GM12873 (cell line): ENCODE data around the gene PADI3.

Experiments
- CTCF ChIP-seq: IDR thresholded peaks from 2 replicates; pipeline ENCODE4 v1.5.1; 2012; ENCODE audit warnings: low read depth, mild to moderate bottlenecking, moderate library complexity, low read length, control low read depth; ENCODE audit not compliant: insufficient read depth; ENCODE audit errors: missing control alignments

The PADI3 gene

GRCh38 chr1:17276568-17276967, 27.7 kb downstream of the PADI3 start:
- no peak for TF ChIP-seq CTCF

- no peak for TF ChIP-seq CTCF
These were observed 28.7 kb downstream of the PADI3 start for GRCh38 chr1:17277511-17278159.

GRCh38 chr1:17278996-17279830, 30.3 kb downstream of the PADI3 start:
- TF ChIP-seq CTCF = no peak

- TF ChIP-seq CTCF = no peak
These were observed 31.5 kb downstream of the PADI3 start for GRCh38 chr1:17280436-17280835.

GRCh38 chr1:17280894-17281293, 32.0 kb downstream of the PADI3 start:
- TF ChIP-seq CTCF = no peak

- no peak for TF ChIP-seq CTCF
These were observed 32.9 kb downstream of the PADI3 start for GRCh38 chr1:17281775-17282181.

GRCh38 chr1:17282836-17283235, 33.9 kb downstream of the PADI3 start:
- no peak for TF ChIP-seq CTCF
